Neuronal stem cell (in vitro differentiated cells): ENCODE results near the gene PEX5.

ENCODE experiments used
- DNase-seq: peaks from one replicate; pipeline ENCODE4 v3.0.0-alpha.2; 2013; ENCODE audit warnings: low spot score
- H2AFZ ChIP-seq: one replicate; pipeline ENCODE4 v1.6.1; 2013; ENCODE audit warnings: mild to moderate bottlenecking, low read length, inconsistent platforms
- H2AK5ac ChIP-seq: 2 replicates; pipeline ENCODE4 v1.6.1; 2013; ENCODE audit warnings: low read depth, mild to moderate bottlenecking, inconsistent platforms, low read length, moderate library complexity, mixed read lengths
- H2BK120ac ChIP-seq: 2 replicates; pipeline ENCODE4 v1.6.1; 2013; ENCODE audit warnings: low read depth, mild to moderate bottlenecking, inconsistent platforms, low read length, moderate library complexity, mixed read lengths
- H2BK12ac ChIP-seq: one replicate; pipeline ENCODE4 v1.6.1; 2013; ENCODE audit warnings: low read length, inconsistent platforms
- H2BK15ac ChIP-seq: 2 replicates; pipeline ENCODE4 v1.6.1; 2013; ENCODE audit warnings: mild to moderate bottlenecking, low read length, inconsistent platforms, mixed read lengths
- H2BK5ac ChIP-seq: one replicate; pipeline ENCODE4 v1.6.1; 2013; ENCODE audit warnings: inconsistent platforms, mild to moderate bottlenecking, low read length, moderate library complexity
- H3K14ac ChIP-seq: one replicate; pipeline ENCODE4 v1.6.1; 2013; ENCODE audit warnings: low read length, inconsistent platforms
- H3K18ac ChIP-seq: 2 replicates; pipeline ENCODE4 v1.6.1; 2013; ENCODE audit warnings: low read length, inconsistent platforms
- H3K23ac ChIP-seq: 2 replicates; pipeline ENCODE4 v1.6.1; 2013; ENCODE audit warnings: low read depth, mild to moderate bottlenecking, mixed read lengths, low read length, inconsistent platforms; ENCODE audit not compliant: poor library complexity
- H3K27ac ChIP-seq: replicated peaks from 3 replicates; pipeline ENCODE4 v1.5.1; 2013; ENCODE audit warnings: low read length, inconsistent platforms
- H3K27me3 ChIP-seq, 3 experiments: 2 replicates each; pipeline ENCODE4 v1.6.1; 2013; ENCODE audit warnings: low read length in 3 of 3, mild to moderate bottlenecking in 2 of 3, inconsistent platforms in 1 of 3, low read depth in 1 of 3, mixed read lengths in 1 of 3, moderate library complexity in 1 of 3; ENCODE audit not compliant: control insufficient read depth in 3 of 3, insufficient read depth in 3 of 3
- H3K36me3 ChIP-seq, 2 donors: replicated peaks in 1 of 2; 2 replicates each; pipeline ENCODE4 v1.6.1; 2013; ENCODE audit warnings: low read length in 2 of 2; ENCODE audit not compliant: control insufficient read depth in 2 of 2, insufficient read depth in 2 of 2
- H3K4ac ChIP-seq: 2 replicates; pipeline ENCODE4 v1.6.1; 2013; ENCODE audit warnings: inconsistent platforms, mild to moderate bottlenecking, low read length, moderate library complexity
- H3K4me1 ChIP-seq, 2 donors: 1 replicate in 1 of 2; 2 replicates in 1 of 2; pipeline ENCODE4 v1.6.1; 2013; ENCODE audit warnings: low read length in 2 of 2, low read depth in 1 of 2; ENCODE audit not compliant: control insufficient read depth in 2 of 2, insufficient read depth in 1 of 2
- H3K4me2 ChIP-seq: one replicate; pipeline ENCODE4 v1.6.1; 2013; ENCODE audit warnings: mild to moderate bottlenecking, low read length, inconsistent platforms; ENCODE audit not compliant: insufficient read depth, poor library complexity, severe bottlenecking
- H3K4me3 ChIP-seq, 2 donors: 2 replicates each; pipeline ENCODE4 v1.5.1; 2013; ENCODE audit warnings: low read length in 2 of 2, mild to moderate bottlenecking in 2 of 2, inconsistent platforms in 1 of 2, moderate library complexity in 1 of 2
- H3K79me1 ChIP-seq: one replicate; pipeline ENCODE4 v1.6.1; 2013; ENCODE audit warnings: low read depth, mild to moderate bottlenecking, inconsistent platforms, low read length, moderate library complexity
- H3K9ac ChIP-seq: one replicate; pipeline ENCODE4 v1.6.1; 2013; ENCODE audit warnings: mild to moderate bottlenecking, low read depth, low read length, inconsistent platforms; ENCODE audit not compliant: poor library complexity
- H3K9me3 ChIP-seq, 2 donors: replicated peaks in 1 of 2; 2 replicates each; pipeline versions ENCODE3 to v1.6.1; 2013; ENCODE audit warnings: low read length in 2 of 2, mild to moderate bottlenecking in 2 of 2, inconsistent platforms in 1 of 2, low read depth in 1 of 2, mixed read lengths in 1 of 2, moderate library complexity in 1 of 2; ENCODE audit not compliant: control insufficient read depth in 2 of 2, insufficient read depth in 1 of 2
- H4K8ac ChIP-seq: one replicate; pipeline ENCODE4 v1.6.1; 2013; ENCODE audit warnings: low read depth, mild to moderate bottlenecking, inconsistent platforms, low read length, moderate library complexity
- H4K91ac ChIP-seq: one replicate; pipeline ENCODE4 v1.6.1; 2013; ENCODE audit warnings: low read length, low read depth, mild to moderate bottlenecking, inconsistent platforms; ENCODE audit not compliant: poor library complexity
- WGBS, 2 donors: extraction: QIAGEN DNeasy Blood & Tissue Kit; methylation state at CpG; one replicate each; pipeline ENCODE4 v1.1.7; 2013; ENCODE audit warnings: missing lambda C conversion rate in 2 of 2, mixed read lengths in 1 of 2; ENCODE audit not compliant: insufficient read length in 2 of 2, insufficient replicate concordance in 1 of 2; ENCODE audit errors: extremely low coverage in 2 of 2; 5-methylcytosine and 5-hydroxymethylcytosine counted together

Gene PEX5

DNA sequence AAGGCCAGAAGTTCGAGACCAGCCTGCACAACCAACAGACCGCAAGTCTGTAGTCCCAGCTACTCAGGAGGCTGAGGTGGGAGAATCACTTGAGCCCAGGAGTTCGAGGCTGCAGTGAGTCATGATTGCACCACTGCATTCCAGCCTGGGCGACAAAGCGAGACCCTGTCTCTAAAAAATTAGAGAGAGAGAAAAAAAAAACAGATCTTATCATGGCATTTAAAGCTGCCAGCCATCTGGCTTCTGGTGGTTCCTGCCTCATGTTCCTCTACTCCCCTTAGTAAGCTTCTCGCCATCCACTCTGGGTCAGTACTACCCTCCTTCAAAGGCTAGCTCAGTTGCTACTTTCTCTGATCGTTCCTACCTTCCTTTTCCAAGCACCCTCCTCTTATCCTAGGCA lies 43.3 kb upstream of the PEX5 start:
- Histone ChIP-seq H2BK12ac (no peak overlapping the region), H2AK5ac (no peak overlapping the region), H3K4me3 (no peak overlapping the region), H3K27ac (no peak overlapping the region), H3K4me1 (no peaks in the 10 kb centered on the region), H4K91ac (no peak overlapping the region), H3K23ac (no peak overlapping the region), H3K36me3 (peaks cover 11 to 73% of the 10 kb centered on the region in 2 donors), H3K4ac (no peak overlapping the region), H2BK120ac (no peak overlapping the region), H2BK5ac (no peak overlapping the region), H3K9me3 (no peaks in the 10 kb centered on the region), H3K79me1 (no peaks in the 10 kb centered on the region), H3K14ac (no peak overlapping the region), H2AFZ (no peak overlapping the region), H3K27me3 (no peaks in the 10 kb centered on the region), H2BK15ac (no peak overlapping the region), H4K8ac (no peak overlapping the region), H3K18ac (no peak overlapping the region), H3K4me2 (no peak overlapping the region), H3K9ac (no peak overlapping the region)
- DNase-seq: no peak
- WGBS, 2 donors: no CpG with 5 or more reads among the region's 7 CpGs

- Histone ChIP-seq H3K4me2 (no peak overlapping the region), H2BK120ac (no peak overlapping the region), H3K9me3 (no peaks in the 10 kb centered on the region), H3K27ac (no peak overlapping the region), H3K14ac (no peak overlapping the region), H3K18ac (no peak overlapping the region), H2BK15ac (no peak overlapping the region), H3K27me3 (no peaks in the 10 kb centered on the region), H3K79me1 (no peaks in the 10 kb centered on the region), H2AFZ (no peak overlapping the region), H3K36me3 (peaks cover 11 to 71% of the 10 kb centered on the region in 2 donors), H3K4me3 (no peak overlapping the region), H3K23ac (no peak overlapping the region), H2BK5ac (no peak overlapping the region), H3K4me1 (no peaks in the 10 kb centered on the region), H3K9ac (no peak overlapping the region), H4K8ac (no peak overlapping the region), H3K4ac (no peak overlapping the region), H4K91ac (no peak overlapping the region), H2BK12ac (no peak overlapping the region), H2AK5ac (no peak overlapping the region)
- WGBS, 2 donors: no CpG with 5 or more reads among the region's 7 CpGs
- no peak for DNase-seq
Observed at GRCh38 chr12:7146906-7147305, 42.6 kb upstream of the PEX5 start.

- H3K9ac ChIP-seq: no peak overlapping the region
- no peak overlapping the region for H2AK5ac ChIP-seq
- no peak overlapping the region for H3K23ac ChIP-seq
- H3K14ac ChIP-seq: no peak overlapping the region
- no peak overlapping the region for H3K4me2 ChIP-seq
- no CpG with 5 or more reads among the region's 12 CpGs for WGBS, 2 donors
- no peak for DNase-seq
- H2BK12ac ChIP-seq: no peak overlapping the region
- no peaks in the 10 kb centered on the region for H3K27me3 ChIP-seq
- no peak overlapping the region for H4K91ac ChIP-seq
- no peak overlapping the region for H2BK5ac ChIP-seq
- peaks cover 14 to 82% of the 10 kb centered on the region in 2 donors for H3K36me3 ChIP-seq
- peak overlapping the region in 1 of 2 donors; percentile 20 for H3K4me3 ChIP-seq
- H2BK15ac ChIP-seq: no peak overlapping the region
- no peak overlapping the region for H2BK120ac ChIP-seq
- H3K18ac ChIP-seq: no peak overlapping the region
- peaks cover 0 to 1% of the 10 kb centered on the region in 2 donors for H3K4me1 ChIP-seq
- no peaks in the 10 kb centered on the region for H3K9me3 ChIP-seq
- no peak overlapping the region for H3K27ac ChIP-seq
- no peak overlapping the region for H3K4ac ChIP-seq
- H4K8ac ChIP-seq: no peak overlapping the region
- H3K79me1 ChIP-seq: no peaks in the 10 kb centered on the region
- no peak overlapping the region for H2AFZ ChIP-seq
Observed at GRCh38 chr12:7150356-7150755, 39.1 kb upstream of the PEX5 start.

- H3K23ac ChIP-seq: no peak overlapping the region
- H2BK120ac ChIP-seq: no peak overlapping the region
- H2AK5ac ChIP-seq: no peak overlapping the region
- H3K79me1 ChIP-seq: no peaks in the 10 kb centered on the region
- no peak overlapping the region for H4K91ac ChIP-seq
- DNase-seq: no peak
- no peak overlapping the region for H3K18ac ChIP-seq
- H3K27ac ChIP-seq: no peak overlapping the region
- no peak overlapping the region for H3K14ac ChIP-seq
- H3K4me2 ChIP-seq: no peak overlapping the region
- H2BK5ac ChIP-seq: no peak overlapping the region
- H3K4ac ChIP-seq: no peak overlapping the region
- H2BK15ac ChIP-seq: no peak overlapping the region
- no peak overlapping the region for H4K8ac ChIP-seq
- H3K36me3 ChIP-seq: peaks cover 17 to 83% of the 10 kb centered on the region in 2 donors
- no peak overlapping the region for H2BK12ac ChIP-seq
- H3K9ac ChIP-seq: no peak overlapping the region
- no CpG with 5 or more reads among the region's 6 CpGs for WGBS, 2 donors
- peaks cover 0 to 2% of the 10 kb centered on the region in 2 donors for H3K4me1 ChIP-seq
- H2AFZ ChIP-seq: no peak overlapping the region
- H3K4me3 ChIP-seq: no peak overlapping the region
- no peaks in the 10 kb centered on the region for H3K9me3 ChIP-seq
- no peaks in the 10 kb centered on the region for H3K27me3 ChIP-seq
Observed at GRCh38 chr12:7150841-7151240, 38.6 kb upstream of the PEX5 start.
